PC-9 (cell line): ENCODE measurements around the gene TEKTIP1. TPM values are rescaled to one million over a fixed set of nuclear protein-coding genes. Genes with fewer than 3 reads are reported as not detected.
"Not testable (repeated sequence)": the region's sequence is repeated elsewhere in the genome, so short reads cannot be mapped to it uniquely, and the experiment has no call there.

Experiments
- BruUV-seq: library from RNA; stranded (reverse); fragments of 400-500 nt; replicated peaks from 2 replicates; lab custom pipeline; 2021; lab: Mats Ljungman, UMichigan
- CTCF ChIA-PET: fragments of 300-600 bp; sonication (Branson Sonifier 250); formaldehyde crosslinking; loops from one replicate; lab custom pipeline; 2022; ENCODE audit warnings: antibody characterized with exemption; lab: Charles Lee
- POLR2A ChIA-PET: fragments of 300-600 bp; sonication (Branson Sonifier 250); formaldehyde crosslinking; loops from one replicate; lab custom pipeline; 2022; ENCODE audit warnings: antibody characterized with exemption; ENCODE audit not compliant: unreplicated experiment; lab: Charles Lee
- DNase-seq, 2 experiments: peaks; one replicate each; pipeline versions ENCODE4 v3.0.0 to v3.0.0-alpha.2; 2015 to 2022; ENCODE audit warnings: mixed read lengths in 1 of 2
- H2AFZ ChIP-seq: fragments of 200-600 bp; sonication (generic); 2 replicates; pipeline ENCODE4 v1.8.1; 2017; ENCODE audit warnings: antibody characterized with exemption
- H3F3A ChIP-seq: fragments of 200-600 bp; sonication (generic); 2 replicates; pipeline ENCODE4 v1.8.1; 2017; ENCODE audit warnings: antibody characterized with exemption, mild to moderate bottlenecking, low read depth; ENCODE audit not compliant: insufficient read depth
- H3K27ac ChIP-seq: fragments of 200-600 bp; sonication (generic); 2 replicates; pipeline ENCODE4 v1.6.1; 2016; ENCODE audit warnings: mixed run types
- H3K27me3 ChIP-seq: fragments of 200-600 bp; sonication (generic); 2 replicates; pipeline ENCODE4 v1.6.1; 2016; ENCODE audit warnings: low read depth, mixed run types; ENCODE audit not compliant: insufficient read depth
- H3K36me3 ChIP-seq: fragments of 200-600 bp; sonication (generic); 2 replicates; pipeline ENCODE4 v1.6.1; 2016; ENCODE audit warnings: low read depth, mixed run types
- H3K4me1 ChIP-seq: fragments of 200-600 bp; sonication (generic); replicated peaks from 2 replicates; pipeline ENCODE4 v1.6.1; 2016; ENCODE audit warnings: mixed run types; ENCODE audit not compliant: insufficient read depth
- H3K4me2 ChIP-seq: fragments of 200-600 bp; sonication (generic); 2 replicates; pipeline ENCODE4 v1.6.1; 2017; ENCODE audit warnings: mixed run types
- H3K4me3 ChIP-seq: fragments of 200-600 bp; sonication (generic); 2 replicates; pipeline ENCODE4 v1.6.1; 2016; ENCODE audit warnings: mixed run types
- H3K79me2 ChIP-seq: fragments of 200-600 bp; sonication (generic); 2 replicates; pipeline ENCODE4 v1.6.1; 2017; ENCODE audit warnings: low read depth, mixed run types
- H3K9me2 ChIP-seq: fragments of 200-600 bp; sonication (generic); 2 replicates; pipeline ENCODE4 v1.8.1; 2017; ENCODE audit warnings: mild to moderate bottlenecking; ENCODE audit not compliant: insufficient read depth
- H3K9me3 ChIP-seq: fragments of 200-600 bp; sonication (generic); 2 replicates; pipeline ENCODE4 v1.8.1; 2016; ENCODE audit warnings: low read depth; ENCODE audit not compliant: insufficient read depth
- H4K20me1 ChIP-seq: fragments of 200-600 bp; sonication (generic); 2 replicates; pipeline ENCODE4 v1.8.1; 2017; ENCODE audit not compliant: insufficient read depth
- EZH2 ChIP-seq: fragments of 200-600 bp; sonication (generic); IDR thresholded peaks from 2 replicates; pipeline ENCODE4 v1.8.0; 2017; ENCODE audit warnings: antibody characterized with exemption, low read depth
- intact Hi-C: fragments of 100-400 bp; cut with micrococcal nuclease; formaldehyde crosslinking; loops from one replicate; pipeline ENCODE4 v1.10.0; 2022; ENCODE audit not compliant: unreplicated experiment
- total RNA-seq: library from RNA; stranded (reverse); gene quantifications from 2 replicates; pipeline ENCODE4 v1.2.3, GENCODE V29; 2021
- TF ChIP-seq, protein P1 (sequence below): fragments of 200-600 bp; sonication (generic); conservative IDR thresholded peaks from 2 replicates; pipeline ENCODE4 v1.6.1; 2017; ENCODE audit warnings: mixed run types, antibody characterized with exemption, mild to moderate bottlenecking, moderate library complexity

TEKTIP1 gene
- total RNA-seq, 1 experiment from 2014 or later = 4.9 TPM

DNA sequence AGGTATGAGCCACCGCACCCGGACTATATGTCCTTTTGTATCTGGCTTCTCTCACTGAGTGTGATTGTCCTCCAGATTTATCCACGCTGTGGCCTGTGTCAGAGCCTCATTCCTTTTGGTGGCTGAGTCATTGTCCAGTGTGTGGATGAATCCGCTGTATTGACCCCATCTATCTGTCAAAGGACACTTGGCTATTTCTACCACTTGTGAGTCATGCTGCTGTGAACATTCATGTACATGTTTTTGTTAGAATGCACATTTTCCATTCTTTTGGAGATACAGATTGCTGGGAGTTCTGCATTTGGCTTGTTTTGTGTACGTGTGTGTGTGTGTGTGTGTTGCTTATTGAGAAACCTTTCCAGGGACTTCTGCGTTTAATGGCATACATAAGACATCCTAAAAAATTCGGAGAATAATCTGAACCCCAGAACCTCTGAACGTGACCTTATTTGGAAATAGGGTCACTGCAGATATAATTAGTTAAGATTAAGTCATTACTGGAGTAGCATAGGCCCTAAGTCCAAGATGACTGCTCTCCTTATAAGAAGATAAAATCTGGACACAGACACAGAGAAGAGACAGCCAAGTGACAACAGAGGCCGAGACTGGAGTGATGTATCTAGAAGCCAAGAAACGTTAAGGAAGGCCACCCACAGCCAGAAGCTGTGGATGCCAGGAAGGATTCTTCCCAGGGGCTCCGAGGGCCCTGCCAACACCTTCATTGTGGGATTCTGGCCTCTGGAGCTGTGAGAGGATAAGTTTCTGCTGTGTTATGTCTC lies 41.4 kb downstream of the TEKTIP1 start:
- ChIA-PET POLR2A (interaction anchor here (0.6 kb wide), 1 partner anchor 22 kb away, joined by 4 read pairs; no protein-coding TSS in a partner anchor), CTCF (no interaction called here)
- Histone ChIP-seq H3K4me3 (no peak overlapping the region), H3K79me2 (no peaks in the 10 kb centered on the region), H3K4me1 (no peaks in the 10 kb centered on the region), H3F3A (peaks cover 11% of the 10 kb centered on the region; the same call in 1 of the 2 replicates), H2AFZ (no peak overlapping the region), H3K27me3 (no peaks in the 10 kb centered on the region), H3K9me3 (no peaks in the 10 kb centered on the region), H3K4me2 (no peak overlapping the region), H3K27ac (no peak overlapping the region), H3K9me2 (no peaks in the 10 kb centered on the region), H4K20me1 (no peaks in the 10 kb centered on the region), H3K36me3 (no peaks in the 10 kb centered on the region)
- no TSS peak for BruUV-seq
- intact Hi-C loops = no loop called here
- DNase-seq = peak in 1 of 2 experiments; percentile 51
- TF ChIP-seq EZH2 = no peak
- TF ChIP-seq, protein P1, sequence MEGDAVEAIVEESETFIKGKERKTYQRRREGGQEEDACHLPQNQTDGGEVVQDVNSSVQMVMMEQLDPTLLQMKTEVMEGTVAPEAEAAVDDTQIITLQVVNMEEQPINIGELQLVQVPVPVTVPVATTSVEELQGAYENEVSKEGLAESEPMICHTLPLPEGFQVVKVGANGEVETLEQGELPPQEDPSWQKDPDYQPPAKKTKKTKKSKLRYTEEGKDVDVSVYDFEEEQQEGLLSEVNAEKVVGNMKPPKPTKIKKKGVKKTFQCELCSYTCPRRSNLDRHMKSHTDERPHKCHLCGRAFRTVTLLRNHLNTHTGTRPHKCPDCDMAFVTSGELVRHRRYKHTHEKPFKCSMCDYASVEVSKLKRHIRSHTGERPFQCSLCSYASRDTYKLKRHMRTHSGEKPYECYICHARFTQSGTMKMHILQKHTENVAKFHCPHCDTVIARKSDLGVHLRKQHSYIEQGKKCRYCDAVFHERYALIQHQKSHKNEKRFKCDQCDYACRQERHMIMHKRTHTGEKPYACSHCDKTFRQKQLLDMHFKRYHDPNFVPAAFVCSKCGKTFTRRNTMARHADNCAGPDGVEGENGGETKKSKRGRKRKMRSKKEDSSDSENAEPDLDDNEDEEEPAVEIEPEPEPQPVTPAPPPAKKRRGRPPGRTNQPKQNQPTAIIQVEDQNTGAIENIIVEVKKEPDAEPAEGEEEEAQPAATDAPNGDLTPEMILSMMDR = no peak

DNA sequence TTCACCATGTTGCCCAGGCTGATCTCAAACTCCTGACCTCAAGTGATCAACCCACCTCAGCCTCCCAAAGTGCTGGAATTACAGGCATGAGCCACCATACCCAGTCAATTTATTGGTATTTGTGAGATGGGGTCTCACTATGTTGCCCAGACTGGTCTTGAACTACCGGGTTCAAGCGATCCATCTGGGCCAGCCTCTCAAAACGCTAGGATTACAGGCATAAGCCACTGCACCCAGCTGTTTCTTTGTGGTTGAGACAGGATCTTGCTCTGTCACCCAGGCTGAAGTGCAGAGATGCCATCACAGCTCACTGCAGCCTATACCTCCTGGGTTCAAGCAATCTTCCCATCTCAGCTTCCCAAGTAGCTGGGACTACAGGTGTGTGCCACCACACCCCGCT lies 42.8 kb downstream of the TEKTIP1 start:
- H3K4me3 ChIP-seq, POLR2A ChIA-PET, H3K27ac ChIP-seq, H2AFZ ChIP-seq, H3K79me2 ChIP-seq, DNase-seq, H3K36me3 ChIP-seq, BruUV-seq, H3K9me2 ChIP-seq, H4K20me1 ChIP-seq, H3K4me1 ChIP-seq, intact Hi-C loops, H3K9me3 ChIP-seq, H3K27me3 ChIP-seq, H3K4me2 ChIP-seq, CTCF ChIA-PET: not testable (repeated sequence)
- peaks cover 11% of the 10 kb centered on the region; the same call in 1 of the 2 replicates for H3F3A ChIP-seq

DNA sequence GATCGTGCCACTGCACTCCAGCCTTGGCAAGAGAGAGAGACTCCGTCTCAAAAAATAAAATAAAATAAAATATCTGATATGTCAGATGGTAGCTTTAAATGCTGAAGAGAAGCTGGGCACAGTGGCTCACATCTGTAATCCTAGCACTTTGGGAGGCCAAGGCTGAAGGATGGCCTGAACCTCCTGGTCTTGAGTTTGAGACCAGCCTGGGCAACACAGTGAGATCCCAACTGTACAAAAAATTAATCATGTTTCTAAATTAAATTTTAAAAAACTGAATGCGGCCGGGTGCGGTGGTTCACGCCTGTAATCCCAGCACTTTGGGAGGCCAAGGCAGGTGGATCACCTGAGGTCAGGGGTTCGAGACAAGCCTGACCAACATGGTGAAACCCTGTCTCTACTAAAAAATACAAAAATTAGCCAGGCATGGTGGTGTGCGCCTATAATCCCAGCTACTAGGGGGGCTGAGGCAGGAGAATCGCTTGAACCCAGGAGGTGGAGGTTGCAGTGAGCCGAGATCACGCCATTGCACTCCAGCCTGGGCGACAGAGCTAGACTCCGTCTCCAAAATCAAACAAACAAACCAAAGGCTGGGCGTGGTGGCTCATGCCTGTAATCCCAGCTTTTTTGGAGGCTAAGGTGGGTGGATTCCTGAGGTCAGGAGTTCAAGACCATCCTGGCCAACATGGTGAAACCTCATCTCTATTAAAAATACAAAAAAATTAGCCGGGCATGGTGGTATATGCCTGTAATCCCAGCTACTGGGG lies 45.2 kb downstream of the TEKTIP1 start:
- CTCF ChIA-PET, intact Hi-C loops, H3K36me3 ChIP-seq, H3K27ac ChIP-seq, H2AFZ ChIP-seq, H3K27me3 ChIP-seq, DNase-seq, BruUV-seq, H3K9me3 ChIP-seq, H4K20me1 ChIP-seq, H3K4me3 ChIP-seq, H3K4me1 ChIP-seq, H3K9me2 ChIP-seq, POLR2A ChIA-PET, H3K79me2 ChIP-seq, H3K4me2 ChIP-seq: not testable (repeated sequence)
- peaks cover 11% of the 10 kb centered on the region; the same call in 1 of the 2 replicates for H3F3A ChIP-seq
